ENCODE results near the gene FAM107B. TPM values are rescaled to one million over a fixed set of nuclear protein-coding genes. Genes with fewer than 3 reads are reported as not detected.

The FAM107B gene
- total and polyA plus RNA-seq, 2 donors (not counting 3 experiments of a cell fraction or from before 2014, with no cell fraction given) = 39.2 to 176 TPM

GRCh38 chr10:14499601-14499904 is 275.1 kb downstream of the FAM107B start:
- Histone ChIP-seq H3K27ac (ENCODE audit: insufficient read depth, low read depth, low read length) (no peak overlapping the region), H3K4me3 (replicated peaks in 1 of 3; ENCODE audit: insufficient read depth in 1 of 3, low read depth in 1 of 3, low read length in 3 of 3) (no peak overlapping the region), H3K9ac (replicated peaks; ENCODE audit: extremely low read depth, insufficient read depth, low read length) (no peak overlapping the region), H2AFZ (ENCODE audit: low read depth, low read length) (no peak overlapping the region), H3K27me3 (ENCODE audit: control insufficient read depth in 2 of 2, insufficient read depth in 2 of 2, low read length in 2 of 2) (no peaks in the 10 kb centered on the region), H3K79me2 (ENCODE audit: control insufficient read depth, insufficient read depth, low read length) (no peaks in the 10 kb centered on the region), H3K9me3 (replicated peaks; ENCODE audit: control insufficient read depth, insufficient read depth, low read length) (no peaks in the 10 kb centered on the region), H3K4me2 (ENCODE audit: insufficient read depth, low read length) (no peak overlapping the region), H4K20me1 (replicated peaks; ENCODE audit: control insufficient read depth, extremely low read depth, insufficient read depth, low read length) (no peaks in the 10 kb centered on the region), H3K4me1 (ENCODE audit: control insufficient read depth, extremely low read depth, insufficient read depth, low read length) (no peaks in the 10 kb centered on the region), H3K9me1 (replicated peaks; ENCODE audit: control insufficient read depth, extremely low read depth, insufficient read depth, low read length) (no peaks in the 10 kb centered on the region), H3K36me3 (ENCODE audit: control insufficient read depth in 2 of 2, extremely low read depth in 1 of 2, insufficient read depth in 2 of 2, low read length in 2 of 2) (no peaks in the 10 kb centered on the region)
- DNase-seq (ENCODE audit: low read depth, low spot score) = no peak
- no TSS peak for BruUV-seq (replicated peaks)
- TF ChIP-seq FOS (IDR thresholded peaks at IDR 0.05; ENCODE audit: borderline replicate concordance, insufficient read depth, low read length) (no peak), MAX (IDR thresholded peaks at IDR 0.05; ENCODE audit: insufficient read depth, insufficient read length) (no peak), CTCF (IDR thresholded peaks at IDR 0.05; ENCODE audit: extremely low read depth in 1 of 2, insufficient read depth in 1 of 2, low read depth in 1 of 2, low read length in 2 of 2) (no peak), JUN (IDR thresholded peaks at IDR 0.05; ENCODE audit: borderline replicate concordance, insufficient read depth, insufficient read length, low read depth) (no peak), POLR2AphosphoS5 (IDR thresholded peaks at IDR 0.05; ENCODE audit: insufficient read depth, low read depth, low read length) (no peak), POLR2A (IDR thresholded peaks at IDR 0.05; ENCODE audit: low read depth, low read length) (no peak), MYC (IDR thresholded peaks at IDR 0.05; ENCODE audit: low read depth, low read length) (no peak), EZH2 (IDR thresholded peaks at IDR 0.05; ENCODE audit: borderline replicate concordance, low read depth, low read length, severe bottlenecking) (no peak), GATA2 (IDR thresholded peaks at IDR 0.05; ENCODE audit: insufficient read depth, insufficient read length, low read depth, low read length) (no peak)
- POLR2A ChIA-PET = interaction anchor here (1.4 kb wide), 1 partner anchor 338 kb away, joined by 3 read pairs; the partner anchor contains the start of genes CDNF, HSPA14 and MSANTD7
- dilution Hi-C loops (cut with MboI; ENCODE audit: extremely low pct_ligation_motif_present, low sequenced_read_pairs) = no loop called here
- intact Hi-C loops (cut with micrococcal nuclease) = loop anchor here (1.0 to 10.0 kb wide), 7 partner anchors 48 to 585 kb away; partner anchors contain the start of genes ACBD7, CDNF, HSPA14 and MSANTD7
- CTCF ChIA-PET = interaction anchor here (0.7 to 3.9 kb wide), 9 partner anchors 9 to 472 kb away, joined by 3 to 32 read pairs (median 4); partner anchors contain the start of genes CDNF, HSPA14 and MSANTD7
- FAIRE-seq = no peak

Data from endothelial cell of umbilical vein (primary cell).